Endodermal cell (in vitro differentiated cells): ENCODE measurements around the gene CEP112. TPM values are rescaled to one million over a fixed set of nuclear protein-coding genes. Genes with fewer than 3 reads are reported as not detected.

Source experiments
- DNase-seq: peaks from one replicate; pipeline ENCODE4 v3.0.0-alpha.2; 2017
- H3K27ac ChIP-seq: 2 replicates; pipeline ENCODE4 v1.5.1; 2013; ENCODE audit warnings: mild to moderate bottlenecking, low read depth, low read length, moderate library complexity
- H3K27me3 ChIP-seq: 2 replicates; pipeline ENCODE4 v1.6.1; 2013; ENCODE audit warnings: mild to moderate bottlenecking, low read length, moderate library complexity; ENCODE audit not compliant: insufficient read depth, control insufficient read depth, poor library complexity, severe bottlenecking
- H3K36me3 ChIP-seq: 2 replicates; pipeline ENCODE4 v1.7.0; 2013; ENCODE audit warnings: mild to moderate bottlenecking, low read length, moderate library complexity; ENCODE audit not compliant: control insufficient read depth, insufficient read depth
- H3K4me1 ChIP-seq: one replicate; pipeline ENCODE4 v1.7.0; 2013; ENCODE audit warnings: low read length; ENCODE audit not compliant: control insufficient read depth, insufficient read depth
- H3K4me3 ChIP-seq: 2 replicates; pipeline ENCODE4 v1.5.1; 2013; ENCODE audit warnings: mild to moderate bottlenecking, low read length, moderate library complexity
- H3K9ac ChIP-seq: 2 replicates; pipeline ENCODE4 v1.6.1; 2013; ENCODE audit warnings: mild to moderate bottlenecking, low read length, moderate library complexity; ENCODE audit not compliant: poor library complexity, severe bottlenecking; ENCODE audit errors: extremely low read depth
- H3K9me3 ChIP-seq: 2 replicates; pipeline ENCODE4 v1.6.1; 2013; ENCODE audit warnings: mild to moderate bottlenecking, low read length, moderate library complexity; ENCODE audit not compliant: control insufficient read depth
- H3K27ac Mint-ChIP-seq: 2 replicates; pipeline ENCODE4 v1.8.0; 2020; ENCODE audit warnings: mixed read lengths
- H3K27me3 Mint-ChIP-seq: 2 replicates; pipeline ENCODE4 v1.8.0; 2021; ENCODE audit warnings: mild to moderate bottlenecking, mixed read lengths; ENCODE audit not compliant: insufficient read depth
- H3K36me3 Mint-ChIP-seq: 2 replicates; pipeline ENCODE4 v1.8.0; 2020; ENCODE audit warnings: low read depth, mixed read lengths
- H3K4me1 Mint-ChIP-seq: 2 replicates; pipeline ENCODE4 v1.8.0; 2020; ENCODE audit warnings: mixed read lengths
- H3K4me3 Mint-ChIP-seq: 2 replicates; pipeline ENCODE4 v1.8.0; 2020; ENCODE audit warnings: mild to moderate bottlenecking, moderate library complexity, mixed read lengths
- H3K9me3 Mint-ChIP-seq: 2 replicates; pipeline ENCODE4 v1.8.0; 2020; ENCODE audit warnings: mild to moderate bottlenecking, mixed read lengths
- CTCF ChIP-seq: fragments of 200-600 bp; sonication (generic); conservative IDR thresholded peaks from 2 replicates; pipeline ENCODE4 v1.5.0; 2021; ENCODE audit warnings: antibody characterized with exemption, mild to moderate bottlenecking
- WGBS, 2 experiments: methylation state at CpG; one replicate each; pipeline versions ENCODE4 v1.1.5 to v1.1.7; 2013; ENCODE audit warnings: missing lambda C conversion rate in 2 of 2, mixed read lengths in 1 of 2; ENCODE audit not compliant: insufficient coverage in 1 of 2, insufficient read length in 1 of 2; 5-methylcytosine and 5-hydroxymethylcytosine counted together
- total RNA-seq, 2 donors: library from RNA; stranded (reverse); fragmentation: NEBNext Ultra II Directional in 1 of 2; extraction: Animal tissue kit (Norgen Biotek cat#: 25700) in 1 of 2; gene quantifications; 2 replicates in 1 of 2; 3 replicates in 1 of 2; pipeline ENCODE4 v1.2.1, GENCODE V29; 2021

Gene CEP112
- total RNA-seq, 2 donors from 2014 or later: 15.2 to 21.4 TPM

- peaks cover 10% of the 10 kb centered on the region for H3K4me1 ChIP-seq
- H3K27ac ChIP-seq: no peak overlapping the region
- Mint-ChIP-seq H3K27ac (no peak overlapping the region), H3K9me3 (peaks cover 6% of the 10 kb centered on the region), H3K27me3 (no peaks in the 10 kb centered on the region), H3K4me1 (peaks cover 35% of the 10 kb centered on the region), H3K36me3 (no peaks in the 10 kb centered on the region), H3K4me3 (no peak overlapping the region)
- H3K9ac ChIP-seq: no peak overlapping the region
- no peak for TF ChIP-seq CTCF
- DNase-seq: no peak
- no peaks in the 10 kb centered on the region for H3K9me3 ChIP-seq
- H3K36me3 ChIP-seq: no peaks in the 10 kb centered on the region
- H3K4me3 ChIP-seq: no peak overlapping the region
- WGBS, 2 experiments: 94% methylated on average over 2 of the region's 2 CpGs; no CpG with 5 or more reads in 1 of the 2 experiments
- no peaks in the 10 kb centered on the region for H3K27me3 ChIP-seq
Observed at GRCh38 chr17:65916425-65916824, 275.5 kb downstream of the CEP112 start.

- no peak for DNase-seq
- Histone ChIP-seq H3K4me1 (peaks cover 10% of the 10 kb centered on the region), H3K36me3 (no peaks in the 10 kb centered on the region), H3K27me3 (no peaks in the 10 kb centered on the region), H3K27ac (no peak overlapping the region), H3K4me3 (no peak overlapping the region), H3K9me3 (peaks cover 10% of the 10 kb centered on the region), H3K9ac (no peak overlapping the region)
- Mint-ChIP-seq H3K4me3 (no peak overlapping the region), H3K27ac (no peak overlapping the region), H3K27me3 (no peaks in the 10 kb centered on the region), H3K36me3 (no peaks in the 10 kb centered on the region), H3K9me3 (peaks cover 15% of the 10 kb centered on the region), H3K4me1 (peaks cover 23% of the 10 kb centered on the region)
- no peak for TF ChIP-seq CTCF
- 91 to 93% methylated on average over 5 of the region's 5 CpGs for WGBS, 2 experiments
Observed at GRCh38 chr17:65914784-65915342, 277.1 kb downstream of the CEP112 start.

GRCh38 chr17:65913326-65913850 lies 278.5 kb downstream of the CEP112 start:
- Mint-ChIP-seq H3K9me3 (peaks cover 15% of the 10 kb centered on the region), H3K27me3 (no peaks in the 10 kb centered on the region), H3K4me3 (no peak overlapping the region), H3K27ac (no peak overlapping the region), H3K4me1 (peaks cover 12% of the 10 kb centered on the region), H3K36me3 (peaks cover 4% of the 10 kb centered on the region)
- Histone ChIP-seq H3K27ac (no peak overlapping the region), H3K36me3 (no peaks in the 10 kb centered on the region), H3K4me3 (no peak overlapping the region), H3K4me1 (peaks cover 3% of the 10 kb centered on the region), H3K27me3 (no peaks in the 10 kb centered on the region), H3K9me3 (peaks cover 10% of the 10 kb centered on the region), H3K9ac (no peak overlapping the region)
- no peak for TF ChIP-seq CTCF
- no peak for DNase-seq
- 93% methylated on average over 4 of the region's 4 CpGs; no CpG with 5 or more reads in 1 of the 2 experiments for WGBS, 2 experiments
